CD4-positive, alpha-beta T cell treated with Interleukin-6 at 100 ng/mL for 8 hours (primary cell): ENCODE results near the gene MYBBP1A.

Experiments
- DNase-seq: peaks from one replicate; pipeline ENCODE4 v3.0.0-alpha.2; 2020; ENCODE audit warnings: mixed read lengths, low spot score

The MYBBP1A gene

DNA sequence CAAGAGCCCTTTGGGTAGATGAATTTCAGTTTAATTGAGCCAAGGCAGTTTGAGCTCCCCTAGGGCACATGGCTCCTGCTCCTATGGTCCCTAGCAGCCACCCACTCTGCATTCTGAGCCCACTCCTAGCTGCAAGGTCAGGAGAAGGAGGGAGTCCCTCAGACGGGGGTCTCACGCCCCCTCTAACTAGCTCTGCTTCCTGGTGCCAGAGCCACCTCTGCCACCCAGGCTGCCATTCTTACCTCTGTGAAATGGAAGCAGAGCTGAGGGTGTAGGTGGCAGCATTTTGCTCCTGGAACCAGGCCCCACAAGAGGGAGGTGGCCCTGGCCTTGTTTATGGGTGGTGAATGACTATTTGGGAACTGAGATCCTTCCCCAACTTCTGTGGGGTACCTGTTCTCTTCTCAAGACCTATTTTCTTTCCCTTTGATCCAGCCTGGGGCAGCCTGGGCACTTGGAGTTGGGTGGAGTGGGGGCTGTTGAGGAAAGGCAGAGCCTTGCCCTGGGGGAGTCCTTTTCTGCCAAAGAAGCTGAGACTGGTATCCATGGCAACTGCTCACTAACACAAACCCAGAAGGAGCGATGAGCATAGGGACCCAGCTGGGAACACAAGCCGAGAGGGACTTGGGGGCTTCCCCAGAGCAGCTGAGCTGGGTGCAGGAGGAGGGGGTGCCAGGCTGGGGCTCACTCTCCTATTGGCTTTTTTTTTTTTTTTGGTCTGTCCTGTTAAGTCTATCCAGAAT lies 51.7 kb downstream of the MYBBP1A start:
- DNase-seq: no peak

GRCh38 chr17:4502466-4503154 lies 52.6 kb downstream of the MYBBP1A start:
- DNase-seq: no peak

DNA sequence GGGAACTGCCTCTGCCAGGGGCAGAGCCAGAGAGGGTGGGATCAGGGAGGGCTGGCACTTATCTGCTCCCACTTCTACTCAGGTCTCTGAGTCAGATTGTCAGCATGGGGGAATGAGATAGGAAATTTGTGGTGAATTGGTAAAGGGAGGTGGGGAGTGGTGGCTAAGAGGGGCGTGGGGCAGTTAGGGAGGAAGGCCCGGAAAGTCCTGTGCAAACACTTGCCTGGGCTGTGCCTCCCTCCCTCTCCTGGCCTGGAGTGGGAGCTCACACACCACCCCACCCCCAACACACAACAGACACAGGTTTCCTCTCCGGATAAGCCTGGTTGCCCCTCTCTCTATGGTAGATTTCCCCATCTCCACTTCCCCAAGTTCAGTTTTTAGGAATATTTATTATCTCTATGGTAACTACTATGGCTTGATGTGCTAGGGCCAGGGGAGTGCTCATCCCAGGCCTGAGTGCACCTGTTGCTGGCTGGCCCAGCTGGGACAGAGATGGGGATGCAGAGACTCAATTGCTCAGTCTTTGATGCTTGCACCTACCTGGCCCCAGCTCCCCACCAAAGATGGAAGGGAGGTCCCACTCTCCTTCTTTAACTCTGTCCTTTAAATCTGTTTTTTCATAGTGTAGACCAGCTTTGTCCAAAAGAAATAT lies 53.8 kb downstream of the MYBBP1A start:
- no peak for DNase-seq

DNA sequence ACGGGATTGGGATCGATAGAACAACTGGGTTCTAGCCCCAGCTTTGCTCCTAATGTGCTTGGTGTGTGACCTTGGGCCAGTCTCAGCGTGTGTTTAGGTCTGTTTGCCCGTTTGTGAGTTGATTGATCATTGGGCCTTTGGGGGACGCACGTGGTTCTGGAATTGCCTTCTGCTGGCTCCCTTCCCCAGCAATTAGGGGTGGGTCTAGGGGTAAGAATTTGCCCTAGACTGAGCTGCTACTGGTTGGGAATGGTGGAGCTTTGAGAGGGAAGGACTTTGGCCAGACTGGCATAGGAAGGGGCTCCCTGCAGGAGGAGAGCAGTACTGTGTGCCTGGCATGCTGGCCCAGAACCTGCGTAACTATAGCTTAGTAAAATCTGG lies 55.0 kb downstream of the MYBBP1A start:
- no peak for DNase-seq

- no peak for DNase-seq
These were observed 55.6 kb downstream of the MYBBP1A start for GRCh38 chr17:4499431-4500190.

DNA sequence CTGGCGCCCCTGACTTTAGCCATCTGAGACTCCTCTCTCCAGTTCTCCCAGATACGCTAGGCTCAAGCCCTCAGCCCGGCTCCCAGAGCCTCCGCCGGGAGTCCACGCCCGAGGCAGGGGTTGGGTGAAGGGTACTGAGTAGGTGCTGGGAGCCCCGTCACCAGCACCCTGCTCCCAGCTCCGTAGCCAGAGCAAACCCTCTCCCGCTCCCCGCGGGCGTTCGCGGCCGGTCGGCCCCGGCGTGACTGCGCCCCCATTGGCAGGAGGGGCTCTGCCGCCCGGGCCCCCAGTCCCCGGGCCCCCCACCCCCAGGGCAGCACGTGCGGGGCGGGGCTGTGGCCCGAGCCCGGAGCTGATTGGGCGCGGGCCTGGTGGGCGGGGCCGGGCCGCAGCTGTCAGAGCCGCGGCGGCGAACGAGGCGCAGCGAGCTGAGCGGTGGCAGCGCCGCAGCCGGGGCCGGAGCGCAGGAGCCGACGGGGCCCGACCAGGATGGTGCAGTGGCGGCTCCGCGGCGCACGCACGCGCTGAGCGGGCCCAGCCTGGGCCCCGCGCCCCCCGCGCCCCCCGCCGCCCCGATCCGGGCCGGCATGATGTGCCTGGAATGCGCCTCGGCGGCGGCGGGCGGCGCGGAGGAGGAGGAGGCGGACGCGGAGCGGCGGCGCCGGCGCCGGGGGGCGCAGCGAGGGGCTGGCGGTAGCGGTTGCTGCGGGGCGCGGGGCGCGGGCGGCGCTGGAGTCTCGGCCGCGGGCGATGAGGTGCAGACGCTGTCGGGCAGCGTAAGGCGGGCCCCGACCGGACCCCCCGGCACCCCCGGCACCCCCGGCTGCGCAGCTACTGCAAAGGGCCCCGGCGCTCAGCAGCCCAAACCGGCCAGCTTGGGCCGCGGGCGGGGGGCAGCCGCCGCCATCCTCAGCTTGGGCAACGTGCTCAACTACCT lies 56.5 kb downstream of the MYBBP1A start, which contains the start of gene SPNS2:
TSS of gene SPNS2 (plus strand) at position 421 of the 937 bp plus-strand sequence. CDS start at position 588, 167 bp downstream.
- peak; percentile 41 for DNase-seq

GRCh38 chr17:4497101-4497824 lies 57.9 kb downstream of the MYBBP1A start:
- no peak for DNase-seq

GRCh38 chr17:4492721-4493561 lies 62.2 kb downstream of the MYBBP1A start:
- DNase-seq: no peak

GRCh38 chr17:4490637-4491061 lies 64.5 kb downstream of the MYBBP1A start:
- no peak for DNase-seq

GRCh38 chr17:4490109-4490591 lies 65.0 kb downstream of the MYBBP1A start:
- no peak for DNase-seq

DNA sequence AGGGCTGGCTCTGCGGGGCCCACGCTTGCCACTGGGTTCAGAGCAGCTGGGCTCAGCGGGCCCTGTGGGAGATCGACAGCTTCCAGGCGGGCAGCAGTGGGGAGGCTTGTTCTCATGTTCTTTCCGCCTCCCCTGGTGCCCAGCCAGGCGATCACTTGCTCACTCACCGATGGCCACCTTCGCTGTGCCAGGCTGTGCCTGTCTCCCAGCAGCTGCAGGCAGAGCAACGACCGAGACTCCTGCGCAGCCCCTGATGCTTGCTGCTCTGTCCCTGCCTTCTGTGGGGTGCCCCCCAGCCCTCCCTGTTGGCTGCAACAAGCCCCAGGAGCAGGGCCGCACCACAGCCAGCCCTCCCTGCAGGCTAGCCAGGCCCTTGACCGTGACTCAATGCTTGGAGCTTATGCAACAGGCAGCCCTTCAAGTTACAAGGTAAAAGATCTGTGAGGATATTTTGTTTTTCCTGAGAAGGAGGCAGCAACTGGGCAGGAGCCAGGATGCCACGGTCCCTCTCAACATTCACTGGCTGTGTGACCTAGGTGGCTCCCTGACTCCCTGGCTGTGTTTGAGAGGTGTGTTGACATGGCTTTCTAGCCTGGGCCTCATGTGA lies 66.1 kb downstream of the MYBBP1A start:
- no peak for DNase-seq
